Endometrial microvascular endothelial cells (primary cell): ENCODE data around the gene PLEKHG4B. TPM values are rescaled to one million over a fixed set of nuclear protein-coding genes. Genes with fewer than 3 reads are reported as not detected.

Experiments used
- in situ Hi-C: cut with HindIII; loops from 2 replicates; pipeline ENCODE4 v1.10.0; 2017; ENCODE audit warnings: low sequenced_read_pairs, low pct_unique_long_range_greater_than_20kb; ENCODE audit errors: inconsistent ontology term
- total RNA-seq: library from RNA; depleted of rRNA; stranded (reverse); fragments of >200 nt; gene quantifications from one replicate; pipeline ENCODE4 v1.2.3, GENCODE V29; 2015; ENCODE audit errors: inconsistent ontology term

Gene PLEKHG4B
- total RNA-seq, 1 donor from 2014 or later, result 0.19 TPM

DNA sequence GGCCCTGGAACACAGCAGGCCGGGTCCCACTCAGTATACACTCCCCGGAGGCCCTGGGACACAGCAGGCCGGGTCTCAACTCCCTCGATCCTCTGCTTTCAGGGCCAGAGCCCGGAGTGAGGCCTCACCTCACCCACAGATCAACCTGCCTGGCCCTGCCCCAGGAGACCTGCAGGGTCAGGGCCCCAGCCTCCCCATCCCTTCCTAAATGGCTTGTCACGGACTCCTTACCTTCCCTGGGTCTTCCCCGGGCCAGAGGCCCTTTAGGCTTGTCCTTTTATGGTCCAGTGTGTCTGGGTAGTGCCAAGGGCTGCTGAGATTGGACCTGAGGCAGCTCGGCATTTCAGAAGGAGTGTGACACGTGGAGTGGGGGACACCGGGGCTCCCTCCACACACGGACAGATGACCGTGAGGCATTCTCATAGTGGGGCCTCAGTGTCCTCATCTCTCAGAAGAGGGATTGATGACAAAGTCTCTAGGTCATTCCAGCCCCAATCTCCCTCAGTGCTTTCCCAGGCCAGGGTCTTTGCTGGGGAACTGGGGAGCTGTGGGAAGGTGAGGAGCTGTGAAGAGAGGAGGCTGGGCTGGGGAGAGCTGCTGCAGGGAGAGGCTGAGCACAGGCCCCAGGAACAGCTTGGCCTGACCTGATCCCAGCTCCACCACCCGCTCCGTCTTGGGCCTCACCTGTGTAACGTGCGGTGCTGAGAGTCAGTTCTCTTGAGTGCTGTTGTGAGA, 18.0 kb upstream of the PLEKHG4B start:
- in situ Hi-C loops, result no loop called here

DNA sequence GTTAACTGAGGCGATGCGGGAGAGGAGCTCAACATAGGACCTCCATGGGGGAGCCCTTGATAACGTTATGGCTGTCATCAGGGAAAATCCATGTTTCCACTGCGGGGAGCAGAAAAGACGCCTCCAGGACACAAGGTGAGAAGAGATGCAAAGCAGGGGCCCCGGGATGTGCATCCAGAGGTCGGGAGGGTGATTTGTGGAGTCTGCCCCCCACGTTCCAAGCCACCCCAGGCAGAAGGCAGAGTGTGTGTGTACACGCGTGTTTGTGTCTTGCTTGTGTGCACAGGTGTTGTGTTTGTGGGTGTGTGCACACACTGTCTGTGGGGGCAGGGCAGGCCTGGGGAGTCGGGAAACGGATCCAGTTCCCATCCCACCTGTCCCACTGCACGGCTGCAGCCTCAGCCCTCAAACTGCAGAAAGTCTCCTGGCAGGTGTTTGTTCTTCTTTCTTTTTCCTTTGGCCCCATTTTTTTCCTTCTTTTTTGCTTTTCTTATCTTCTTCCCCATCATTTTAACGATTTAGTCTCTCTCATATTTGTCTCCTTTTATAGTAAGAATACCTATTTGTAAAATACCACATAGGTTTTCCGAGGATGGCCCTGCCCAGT, 17.4 kb upstream of the PLEKHG4B start:
- in situ Hi-C loops, result no loop called here

GRCh38 chr5:75331-76320, 16.3 kb upstream of the PLEKHG4B start:
- in situ Hi-C loops, result no loop called here

DNA sequence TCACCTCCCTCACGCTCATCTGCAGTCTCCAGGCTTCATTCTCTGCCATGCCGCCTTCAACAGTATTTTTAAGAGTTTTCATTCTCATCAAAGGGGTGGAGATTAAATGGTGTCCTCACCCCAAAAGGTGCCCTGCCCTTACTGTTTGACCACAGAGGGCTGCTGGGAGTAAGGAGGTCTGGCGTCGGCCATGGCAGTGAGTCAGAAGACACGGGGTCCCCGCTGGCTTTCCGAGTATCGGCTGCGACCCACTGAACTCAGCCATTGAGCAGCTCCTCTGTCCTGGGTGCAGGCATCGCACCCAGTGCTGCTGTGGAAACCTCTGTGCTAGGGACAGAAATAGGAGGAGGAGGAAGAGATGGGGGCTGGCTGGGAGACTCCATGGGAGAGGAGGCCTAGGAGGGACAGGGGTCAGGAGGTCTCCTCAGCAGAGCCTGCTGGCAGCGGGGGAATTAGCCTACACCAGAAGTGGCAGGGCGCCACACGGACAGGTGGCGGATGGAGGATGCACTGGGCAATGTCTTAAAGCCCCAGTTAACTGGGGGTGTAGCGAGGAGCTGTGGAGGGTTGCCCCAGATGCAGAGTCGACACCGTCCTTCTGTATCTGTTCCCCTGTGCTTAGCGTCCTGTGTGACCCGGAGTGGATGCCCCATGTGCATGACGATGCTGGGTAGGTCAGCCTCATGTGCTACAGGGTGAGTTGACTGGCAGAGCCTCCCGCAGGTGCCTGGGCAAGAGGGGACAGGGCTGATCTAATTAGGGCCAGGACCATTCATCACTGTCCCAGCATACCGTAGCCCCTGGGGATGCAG, 15.4 kb upstream of the PLEKHG4B start:
- in situ Hi-C loops, result no loop called here

GRCh38 chr5:77170-77501, 14.8 kb upstream of the PLEKHG4B start:
- in situ Hi-C loops, result no loop called here

GRCh38 chr5:77546-77945, 14.4 kb upstream of the PLEKHG4B start:
- in situ Hi-C loops, result no loop called here

GRCh38 chr5:77957-78804, 13.8 kb upstream of the PLEKHG4B start:
- in situ Hi-C loops, result no loop called here

- in situ Hi-C loops, result no loop called here
Measured at GRCh38 chr5:78805-79149, 13.2 kb upstream of the PLEKHG4B start.

DNA sequence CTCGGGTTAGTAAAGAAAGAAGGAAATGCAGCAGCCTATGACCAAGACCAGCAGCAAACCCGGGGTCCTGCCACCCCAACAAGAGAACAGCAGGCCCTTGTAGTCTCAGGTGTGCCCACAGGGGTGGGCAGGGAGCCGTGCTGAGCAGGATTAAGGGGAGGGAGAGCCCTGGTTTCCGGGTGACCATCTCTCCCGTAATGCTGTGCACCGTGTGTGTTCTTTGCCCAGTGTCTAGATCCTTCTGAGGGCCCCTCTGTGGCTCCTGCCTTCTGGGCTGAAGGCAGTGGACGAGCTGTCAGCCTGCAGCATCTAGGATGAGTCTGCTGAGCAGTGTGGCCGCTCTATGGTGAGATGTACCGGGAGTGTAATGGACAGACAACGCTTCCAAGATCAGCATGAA, 12.7 kb upstream of the PLEKHG4B start:
- in situ Hi-C loops, result no loop called here

- in situ Hi-C loops, result no loop called here
Measured at GRCh38 chr5:79821-80220, 12.1 kb upstream of the PLEKHG4B start.

- in situ Hi-C loops, result no loop called here
Measured at GRCh38 chr5:81391-82021, 10.5 kb upstream of the PLEKHG4B start.

DNA sequence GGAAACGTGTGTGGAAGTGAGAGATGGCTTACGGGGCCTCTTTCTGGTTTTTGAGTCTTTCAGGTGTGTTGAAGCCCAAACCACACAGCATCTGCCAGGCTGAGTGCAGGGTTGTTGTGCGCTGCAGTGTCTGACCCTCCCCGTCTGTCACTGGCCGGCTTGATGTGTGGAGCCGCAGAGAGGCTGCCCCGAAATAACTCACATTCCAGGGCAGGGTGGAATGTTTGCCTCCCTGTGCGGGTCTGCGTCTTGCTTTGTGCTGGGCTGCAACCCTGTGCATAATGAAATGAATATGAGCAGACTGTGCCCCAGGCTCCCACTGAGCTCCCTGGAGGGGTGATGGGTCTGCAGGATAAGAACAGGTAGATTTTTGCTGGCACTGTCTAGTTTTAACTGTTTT, 9.9 kb upstream of the PLEKHG4B start:
- in situ Hi-C loops, result no loop called here

DNA sequence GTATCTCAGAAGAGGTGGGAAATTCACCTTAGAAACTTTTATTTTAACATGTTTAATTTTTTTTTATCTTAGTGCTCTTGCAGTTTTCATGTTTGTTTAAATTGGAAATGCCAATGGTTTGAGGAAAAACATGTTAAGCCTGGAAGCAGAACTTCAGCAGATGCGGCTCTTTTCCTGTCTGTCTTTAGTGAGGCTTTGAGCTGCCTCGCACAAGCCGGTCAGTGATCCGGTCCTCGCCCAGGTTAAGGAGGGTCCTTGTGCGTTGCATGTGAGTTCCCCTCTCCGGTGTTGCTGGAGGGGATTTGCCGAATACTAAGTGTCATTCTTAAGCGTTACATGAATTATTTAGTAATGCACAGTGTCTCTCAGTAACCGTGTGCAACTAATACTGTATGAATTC, 9.4 kb upstream of the PLEKHG4B start:
- in situ Hi-C loops, result no loop called here

GRCh38 chr5:83029-83428, 8.9 kb upstream of the PLEKHG4B start:
- in situ Hi-C loops, result no loop called here

- in situ Hi-C loops, result no loop called here
Measured at GRCh38 chr5:85334-85995, 6.5 kb upstream of the PLEKHG4B start.

DNA sequence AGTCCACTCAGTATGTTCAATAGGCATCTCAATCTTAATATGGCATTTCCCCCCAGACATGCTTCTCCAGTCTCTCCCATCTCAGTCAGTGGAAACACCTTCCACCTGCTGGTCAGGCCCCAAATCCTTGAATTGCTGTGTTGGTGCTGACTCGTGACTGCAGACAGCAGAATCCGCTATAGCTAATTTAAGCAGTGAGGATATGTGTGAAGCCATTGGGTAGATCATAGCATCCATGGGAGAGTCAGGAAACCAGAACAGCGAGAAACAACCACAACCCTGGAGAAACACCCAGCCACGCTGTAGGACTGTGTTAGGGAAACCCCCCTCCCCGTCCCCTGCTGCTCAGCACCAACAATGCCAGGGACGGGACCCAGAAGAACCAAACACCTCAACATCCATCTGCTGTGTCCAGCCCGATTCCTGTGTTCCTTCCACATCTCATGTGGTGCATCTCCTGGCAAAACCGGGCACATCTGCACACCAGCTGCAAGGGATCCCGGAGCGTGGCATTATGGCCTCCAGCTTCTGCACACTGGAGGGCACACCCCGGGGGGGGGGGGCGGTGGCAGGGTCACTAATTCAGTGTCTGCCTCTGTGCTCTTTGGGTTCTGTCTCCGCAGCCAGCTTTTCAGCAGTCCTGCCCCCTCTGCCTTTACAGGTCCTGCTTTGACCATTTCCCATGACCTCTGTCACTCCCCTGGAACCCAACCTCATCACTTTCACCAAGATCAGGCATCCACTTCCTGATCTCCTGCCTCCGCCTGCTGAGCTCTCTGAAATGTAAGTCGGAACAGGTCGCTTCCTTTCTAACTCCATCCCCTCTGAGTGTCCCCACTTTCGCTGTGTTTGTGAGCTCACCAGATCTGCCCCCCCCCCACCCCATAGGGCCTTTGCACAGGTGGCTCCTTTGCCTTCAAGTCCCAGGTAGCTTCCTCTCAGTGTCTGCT, 2.4 kb upstream of the PLEKHG4B start:
- in situ Hi-C loops, result no loop called here
